NCI-H128 (cell line): ENCODE results near the gene GNB5.

Experiments used
- DNase-seq: peaks from one replicate; lab custom pipeline; 2025; ENCODE audit not compliant: unreplicated experiment; lab: John Stamatoyannopoulos, UW

The GNB5 gene

GRCh38 chr15:52146776-52147175 is 44.4 kb downstream of the GNB5 start:
- no peak for DNase-seq

GRCh38 chr15:52146261-52146660 is 44.9 kb downstream of the GNB5 start:
- DNase-seq = no peak

GRCh38 chr15:52144656-52145178 is 46.5 kb downstream of the GNB5 start:
- DNase-seq = no peak

- DNase-seq = no peak
These were observed 47.3 kb downstream of the GNB5 start for GRCh38 chr15:52143873-52144272.

- DNase-seq = no peak
These were observed 50.5 kb downstream of the GNB5 start for GRCh38 chr15:52140646-52141045.

- no peak for DNase-seq
These were observed 51.4 kb downstream of the GNB5 start for GRCh38 chr15:52139599-52140462.

GRCh38 chr15:52137432-52138357 is 53.5 kb downstream of the GNB5 start:
- DNase-seq = no peak

- no peak for DNase-seq
These were observed 54.7 kb downstream of the GNB5 start for GRCh38 chr15:52136442-52136980.

GRCh38 chr15:52134502-52135144 is 56.6 kb downstream of the GNB5 start:
- no peak for DNase-seq

- DNase-seq = no peak
These were observed 57.5 kb downstream of the GNB5 start for GRCh38 chr15:52133510-52134220.

GRCh38 chr15:52132066-52132465 is 59.1 kb downstream of the GNB5 start:
- DNase-seq = no peak

GRCh38 chr15:52128568-52128967 is 62.6 kb downstream of the GNB5 start:
- DNase-seq = no peak

- no peak for DNase-seq
These were observed 66.8 kb downstream of the GNB5 start for GRCh38 chr15:52124270-52124880.

- no peak for DNase-seq
These were observed 69.3 kb downstream of the GNB5 start for GRCh38 chr15:52121896-52122295.

- no peak for DNase-seq
These were observed 70.2 kb downstream of the GNB5 start for GRCh38 chr15:52121006-52121405.

GRCh38 chr15:52120488-52120887 is 70.7 kb downstream of the GNB5 start:
- DNase-seq = no peak

- DNase-seq = no peak
These were observed 72.0 kb downstream of the GNB5 start for GRCh38 chr15:52118969-52119749.

- no peak for DNase-seq
These were observed 73.6 kb downstream of the GNB5 start for GRCh38 chr15:52117549-52117948.
